Neural progenitor cell (in vitro differentiated cells): ENCODE measurements around the gene MPPE1. TPM values are rescaled to one million over a fixed set of nuclear protein-coding genes. Genes with fewer than 3 reads are reported as not detected.

Experiments used
- DNase-seq: peaks from one replicate; pipeline ENCODE4 v3.0.0-alpha.2; 2016; ENCODE audit warnings: low spot score
- H2AFZ ChIP-seq: fragments of 200-600 bp; sonication (generic); replicated peaks from 2 replicates; pipeline ENCODE4 v1.6.1; 2016; ENCODE audit warnings: antibody characterized with exemption
- H3F3A ChIP-seq: fragments of 200-600 bp; sonication (generic); 2 replicates; pipeline ENCODE4 v1.6.1; 2016; ENCODE audit warnings: antibody characterized with exemption, low read depth
- H3K27ac ChIP-seq: fragments of 200-600 bp; sonication (generic); 2 replicates; pipeline ENCODE4 v1.5.1; 2016; ENCODE audit warnings: mild to moderate bottlenecking
- H3K27me3 ChIP-seq: fragments of 200-600 bp; sonication (generic); 2 replicates; pipeline ENCODE4 v1.6.1; 2016; ENCODE audit warnings: mild to moderate bottlenecking, moderate library complexity
- H3K36me3 ChIP-seq: fragments of 200-600 bp; sonication (generic); 2 replicates; pipeline ENCODE4 v1.5.1; 2016
- H3K4me1 ChIP-seq: fragments of 200-600 bp; sonication (generic); 2 replicates; pipeline ENCODE4 v1.6.1; 2016; ENCODE audit warnings: mixed run types
- H3K4me2 ChIP-seq: fragments of 200-600 bp; sonication (generic); 2 replicates; pipeline ENCODE4 v1.6.1; 2016
- H3K4me3 ChIP-seq: fragments of 200-600 bp; sonication (generic); 2 replicates; pipeline ENCODE4 v1.5.1; 2016
- H3K79me2 ChIP-seq: fragments of 200-600 bp; sonication (generic); 2 replicates; pipeline ENCODE4 v1.6.1; 2016; ENCODE audit warnings: low read depth
- H3K9ac ChIP-seq: fragments of 200-600 bp; sonication (generic); 2 replicates; pipeline ENCODE4 v1.6.1; 2016
- H3K9me3 ChIP-seq: fragments of 200-600 bp; sonication (generic); 2 replicates; pipeline ENCODE4 v1.5.1; 2016; ENCODE audit warnings: low read depth
- H4K20me1 ChIP-seq: fragments of 200-600 bp; sonication (generic); 2 replicates; pipeline ENCODE4 v1.6.1; 2016; ENCODE audit warnings: low read depth
- H3K27ac Mint-ChIP-seq: 3 replicates; pipeline ENCODE4 v1.8.0; 2021; ENCODE audit warnings: mixed read lengths
- H3K27me3 Mint-ChIP-seq: 2 replicates; pipeline ENCODE4 v1.8.0; 2022; ENCODE audit warnings: low read depth, mild to moderate bottlenecking, inconsistent platforms, moderate library complexity, mixed read lengths; ENCODE audit not compliant: insufficient read depth
- H3K36me3 Mint-ChIP-seq: 3 replicates; pipeline ENCODE4 v1.8.0; 2021; ENCODE audit warnings: mixed read lengths
- H3K4me1 Mint-ChIP-seq: 3 replicates; pipeline ENCODE4 v1.8.0; 2021; ENCODE audit warnings: mixed read lengths
- H3K4me3 Mint-ChIP-seq: 3 replicates; pipeline ENCODE4 v1.8.0; 2021; ENCODE audit warnings: mild to moderate bottlenecking, moderate library complexity, mixed read lengths
- H3K9me3 Mint-ChIP-seq: 3 replicates; pipeline ENCODE4 v1.8.0; 2020; ENCODE audit warnings: mixed read lengths
- CTCF ChIP-seq: fragments of 200-600 bp; sonication (generic); IDR thresholded peaks from 2 replicates; pipeline ENCODE4 v1.5.1; 2017; ENCODE audit warnings: antibody characterized with exemption, mild to moderate bottlenecking
- EZH2 ChIP-seq: fragments of 200-600 bp; sonication (generic); IDR thresholded peaks from 2 replicates; pipeline ENCODE4 v1.6.1; 2017; ENCODE audit warnings: antibody characterized with exemption, mild to moderate bottlenecking, moderate library complexity
- EZH2phosphoT487 ChIP-seq: fragments of 200-600 bp; sonication (generic); IDR thresholded peaks from 2 replicates; pipeline ENCODE4 v1.6.1; 2017; ENCODE audit warnings: antibody characterized with exemption
- total RNA-seq: library from RNA; depleted of rRNA; stranded (reverse); fragments of >200 nt; gene quantifications from 2 replicates; pipeline ENCODE4 v1.2.3, GENCODE V29; 2015; ENCODE audit warnings: low replicate concordance

Gene MPPE1
- total RNA-seq, 1 donor from 2014 or later, result 17.3 TPM

- Mint-ChIP-seq H3K36me3 (peaks cover 13% of the 10 kb centered on the region), H3K27ac (no peak overlapping the region), H3K4me3 (no peak overlapping the region), H3K4me1 (no peaks in the 10 kb centered on the region), H3K9me3 (no peaks in the 10 kb centered on the region), H3K27me3 (peaks cover 2% of the 10 kb centered on the region)
- no peak overlapping the region for H2AFZ ChIP-seq
- H3K4me3 ChIP-seq, result no peak overlapping the region
- no peaks in the 10 kb centered on the region for H3K79me2 ChIP-seq
- TF ChIP-seq EZH2phosphoT487, result no peak
- no peak for TF ChIP-seq EZH2
- TF ChIP-seq CTCF, result no peak
- no peaks in the 10 kb centered on the region for H3K36me3 ChIP-seq
- no peak overlapping the region for H3K4me2 ChIP-seq
- no peak overlapping the region for H3K9ac ChIP-seq
- H4K20me1 ChIP-seq, result no peaks in the 10 kb centered on the region
- no peaks in the 10 kb centered on the region for H3F3A ChIP-seq
- no peak for DNase-seq
- no peaks in the 10 kb centered on the region for H3K9me3 ChIP-seq
- no peak overlapping the region for H3K27ac ChIP-seq
- H3K27me3 ChIP-seq, result no peaks in the 10 kb centered on the region
- H3K4me1 ChIP-seq, result no peaks in the 10 kb centered on the region
Observed at GRCh38 chr18:11889284-11889683, 18.8 kb downstream of the MPPE1 start.

GRCh38 chr18:11888726-11889125 lies 19.4 kb downstream of the MPPE1 start:
- Histone ChIP-seq H3K9ac (no peak overlapping the region), H3K79me2 (no peaks in the 10 kb centered on the region), H3K36me3 (no peaks in the 10 kb centered on the region), H3K4me2 (no peak overlapping the region), H3K9me3 (no peaks in the 10 kb centered on the region), H3K27ac (no peak overlapping the region), H3K4me3 (no peak overlapping the region), H3F3A (no peaks in the 10 kb centered on the region), H3K4me1 (no peaks in the 10 kb centered on the region), H4K20me1 (no peaks in the 10 kb centered on the region), H3K27me3 (no peaks in the 10 kb centered on the region), H2AFZ (no peak overlapping the region)
- DNase-seq, result no peak
- H3K4me3 Mint-ChIP-seq, result no peak overlapping the region
- peaks cover 2% of the 10 kb centered on the region for H3K27me3 Mint-ChIP-seq
- no peak overlapping the region for H3K27ac Mint-ChIP-seq
- H3K9me3 Mint-ChIP-seq, result no peaks in the 10 kb centered on the region
- no peaks in the 10 kb centered on the region for H3K4me1 Mint-ChIP-seq
- TF ChIP-seq EZH2phosphoT487 (no peak), EZH2 (no peak), CTCF (no peak)
- H3K36me3 Mint-ChIP-seq, result peaks cover 15% of the 10 kb centered on the region

DNA sequence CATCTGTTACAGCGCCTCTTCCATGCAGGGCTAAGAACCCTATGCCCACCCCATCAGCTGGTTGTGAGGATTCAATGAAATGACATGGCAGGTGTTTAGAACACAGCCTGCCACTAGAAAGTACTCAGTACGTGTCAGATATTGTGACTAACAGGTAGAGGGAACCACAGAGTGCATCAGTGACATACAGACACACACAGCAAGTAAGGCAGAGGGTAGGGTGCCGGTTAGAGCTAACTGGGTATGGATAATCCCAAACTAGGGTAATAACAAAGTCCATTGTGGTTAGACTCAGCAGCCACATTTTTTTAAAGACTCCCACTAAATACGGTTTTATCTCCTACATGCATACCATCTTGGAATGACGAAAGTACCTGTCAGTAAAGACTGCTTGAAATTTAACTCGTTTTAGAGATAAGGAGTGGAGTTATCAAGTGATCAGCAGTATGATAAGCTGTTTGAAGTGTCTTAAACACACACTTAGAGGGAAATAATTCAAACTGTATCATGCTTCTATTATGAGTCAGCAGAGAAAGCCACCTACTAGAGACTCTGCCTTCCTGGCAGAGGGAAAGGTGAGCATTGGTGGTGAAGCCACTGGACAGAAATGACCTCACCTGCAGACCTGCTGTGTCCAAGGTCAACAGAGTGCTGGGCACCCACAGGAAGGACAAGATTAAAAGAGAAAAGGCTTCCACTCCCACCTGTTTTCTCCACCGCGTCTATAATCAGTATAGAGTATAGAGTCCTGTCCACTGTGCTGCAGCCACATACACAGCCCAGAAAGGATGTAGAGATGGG lies 20.6 kb downstream of the MPPE1 start:
- H3K36me3 Mint-ChIP-seq, result peaks cover 15% of the 10 kb centered on the region

More for the DNA sequence above, 20.6 kb downstream of the MPPE1 start:
- Histone ChIP-seq H3K4me1 (no peaks in the 10 kb centered on the region), H4K20me1 (no peaks in the 10 kb centered on the region), H3K27me3 (no peaks in the 10 kb centered on the region), H3K9ac (no peak overlapping the region), H3K4me2 (no peak overlapping the region), H3K4me3 (no peak overlapping the region), H3K79me2 (no peaks in the 10 kb centered on the region), H3F3A (no peaks in the 10 kb centered on the region), H3K27ac (no peak overlapping the region), H3K9me3 (no peaks in the 10 kb centered on the region), H2AFZ (no peak overlapping the region), H3K36me3 (no peaks in the 10 kb centered on the region)
- no peaks in the 10 kb centered on the region for H3K9me3 Mint-ChIP-seq
- no peak overlapping the region for H3K27ac Mint-ChIP-seq
- TF ChIP-seq CTCF, result no peak
- no peak for TF ChIP-seq EZH2
- TF ChIP-seq EZH2phosphoT487, result no peak
- no peak for DNase-seq
- no peak overlapping the region for H3K4me3 Mint-ChIP-seq
- H3K4me1 Mint-ChIP-seq, result peaks cover 3% of the 10 kb centered on the region
- peaks cover 2% of the 10 kb centered on the region for H3K27me3 Mint-ChIP-seq
